Fibroblast of skin of left quadriceps (primary cell): ENCODE results near the gene SF3B2.
A peak's percentile ranks its signal among the peaks of the same experiment; 100 is the strongest.
"Not testable (repeated sequence)": the region's sequence is repeated elsewhere in the genome, so short reads cannot be mapped to it uniquely, and the experiment has no call there.

Source experiments
- DNase-seq, 2 experiments: peaks; one replicate each; pipeline ENCODE4 v3.0.0-alpha.2; 2013; ENCODE audit warnings: low read depth in 2 of 2

Gene SF3B2

DNA sequence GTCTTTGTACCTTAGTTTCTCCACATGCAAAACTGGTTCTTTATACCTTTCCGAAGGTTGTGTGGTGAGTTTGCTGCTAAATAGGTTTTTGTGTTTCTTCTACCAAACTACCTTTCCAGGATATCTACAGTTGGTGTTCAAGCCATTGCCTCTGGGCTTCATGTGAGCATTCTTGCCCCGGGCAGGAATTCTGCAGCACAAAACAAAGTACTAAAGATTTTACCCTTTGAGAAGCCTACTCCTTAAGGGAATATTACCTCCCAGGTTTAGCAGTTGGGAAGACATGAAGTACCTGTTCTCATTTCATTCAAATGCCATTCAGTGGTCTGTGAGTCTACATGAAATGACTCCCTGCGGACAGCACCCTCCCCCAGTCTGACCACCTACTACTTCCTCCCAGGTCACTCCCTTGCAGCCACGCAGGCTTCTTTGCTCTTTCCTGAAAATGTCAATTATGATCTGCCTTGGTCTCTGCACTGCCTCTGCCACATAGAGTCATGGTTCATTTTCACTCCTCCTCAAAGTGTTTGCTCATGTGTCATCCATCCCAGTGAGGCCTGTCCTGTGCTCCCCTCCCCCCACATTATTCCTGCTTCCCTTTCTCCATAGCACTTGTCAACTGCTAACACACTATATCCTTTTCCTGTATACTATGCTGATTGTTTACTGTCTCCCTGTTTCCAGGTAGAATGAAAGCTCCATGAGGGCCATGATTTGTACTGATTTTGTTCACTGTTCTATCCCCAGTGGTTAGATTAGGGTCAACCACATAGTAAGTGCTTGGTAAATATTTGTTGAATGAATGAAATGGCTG is 54.8 kb downstream of the SF3B2 start:
- DNase-seq = no peak

DNA sequence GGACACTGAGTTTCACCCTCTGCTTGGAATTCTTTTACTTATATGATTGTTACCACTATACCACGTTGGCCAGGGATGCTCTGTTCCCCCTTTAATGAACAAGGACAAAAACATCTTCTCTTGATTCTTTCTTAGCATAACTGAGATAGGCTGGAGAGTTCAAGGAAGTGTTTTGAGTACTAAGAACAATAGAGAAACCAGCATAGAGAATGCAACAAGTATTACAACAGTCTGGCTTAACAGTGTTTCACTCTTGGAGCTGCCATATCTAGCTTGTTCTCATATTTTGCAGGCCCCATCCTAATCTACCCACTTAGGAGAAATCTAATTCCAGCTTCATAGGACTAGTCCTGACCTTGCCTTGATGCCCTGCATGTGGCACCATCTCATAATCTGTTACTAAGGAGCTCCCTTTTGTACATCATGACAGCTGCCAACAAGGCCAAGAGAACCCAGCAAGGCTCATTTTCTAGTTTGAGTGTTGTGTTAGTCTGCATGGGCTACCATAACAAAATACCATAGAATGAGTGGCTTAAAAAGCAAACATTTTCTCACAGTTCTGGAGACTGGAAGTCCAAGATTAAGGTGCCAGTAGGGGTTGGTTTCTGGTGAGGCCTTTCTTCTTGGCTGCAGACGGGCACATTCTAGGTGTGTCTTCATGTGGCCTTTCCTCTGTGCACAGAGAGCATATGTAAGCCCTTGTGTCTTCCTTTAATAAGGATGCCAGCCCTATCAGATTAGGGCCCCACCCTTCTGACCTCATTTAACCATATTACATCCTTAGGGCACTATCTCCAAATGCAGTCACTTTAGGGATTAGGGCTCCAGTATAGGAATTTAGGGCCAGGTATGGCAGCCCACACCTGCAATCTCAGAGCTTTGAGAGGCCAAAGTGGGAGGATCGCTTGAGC is 55.7 kb downstream of the SF3B2 start:
- DNase-seq = no peak

DNA sequence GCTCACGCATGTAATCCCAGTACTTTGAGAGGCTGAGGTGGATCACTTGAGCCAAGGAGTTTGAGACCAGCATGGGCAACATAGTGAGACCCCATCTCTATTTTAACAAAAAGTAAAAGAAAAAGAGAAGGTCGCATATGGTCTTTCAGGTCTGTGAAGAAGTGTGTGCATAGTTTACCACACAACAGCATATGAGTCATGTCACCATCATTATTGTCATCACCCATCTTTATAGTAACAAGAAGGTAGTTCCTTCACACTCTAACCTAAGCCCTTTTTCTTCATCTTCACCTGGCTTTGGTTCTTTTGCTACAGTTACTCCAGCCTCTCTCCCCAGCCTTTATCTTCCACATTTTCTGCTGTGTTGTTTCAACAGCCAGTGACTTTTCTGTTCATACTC is 57.1 kb downstream of the SF3B2 start:
- DNase-seq = no peak

GRCh38 chr11:66111158-66111557 is 59.0 kb downstream of the SF3B2 start:
- no peak for DNase-seq

- DNase-seq = no peak
Observed at GRCh38 chr11:66112041-66112491, 59.9 kb downstream of the SF3B2 start.

DNA sequence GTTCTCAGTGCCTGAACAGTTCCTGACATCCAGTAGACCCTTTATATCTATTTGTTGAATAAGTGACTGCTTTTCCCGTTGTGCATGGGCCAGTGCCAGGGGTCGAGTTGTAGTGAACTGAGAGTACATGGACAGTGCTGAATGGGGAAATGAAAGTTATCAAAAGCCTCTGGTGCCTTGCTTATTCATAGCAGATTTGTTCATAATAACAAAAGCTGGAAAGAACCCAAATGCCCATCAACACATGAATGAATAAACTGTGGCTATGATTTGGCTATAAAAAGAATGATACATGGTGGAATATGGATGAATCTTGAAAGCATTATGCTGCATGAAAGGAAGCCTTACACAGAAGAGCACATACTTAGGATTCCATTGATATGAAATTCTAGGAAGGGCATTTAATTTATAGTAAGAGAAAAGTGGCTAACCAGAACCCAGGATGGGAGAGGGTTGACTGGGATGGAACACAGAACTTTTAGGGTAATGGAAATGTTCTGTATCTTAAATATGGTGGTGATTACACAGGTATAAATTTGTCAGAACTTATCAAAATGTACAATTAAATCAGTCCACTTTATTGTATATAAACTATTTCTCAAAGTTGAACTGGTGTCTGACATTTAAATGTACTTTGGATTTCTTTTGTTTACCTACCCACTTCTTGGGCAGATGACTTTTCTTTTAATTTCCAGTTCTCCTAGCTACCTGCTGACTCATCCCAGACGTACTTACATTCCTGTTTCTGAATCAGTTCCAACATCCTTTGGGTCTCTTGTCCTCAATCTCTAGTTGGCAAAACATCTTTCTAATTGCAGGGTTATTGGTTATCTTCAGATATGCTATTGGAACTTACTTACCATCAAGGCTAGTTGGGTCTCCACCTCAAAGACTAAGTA is 60.7 kb downstream of the SF3B2 start:
- DNase-seq = peak; percentile 90 to 91

DNA sequence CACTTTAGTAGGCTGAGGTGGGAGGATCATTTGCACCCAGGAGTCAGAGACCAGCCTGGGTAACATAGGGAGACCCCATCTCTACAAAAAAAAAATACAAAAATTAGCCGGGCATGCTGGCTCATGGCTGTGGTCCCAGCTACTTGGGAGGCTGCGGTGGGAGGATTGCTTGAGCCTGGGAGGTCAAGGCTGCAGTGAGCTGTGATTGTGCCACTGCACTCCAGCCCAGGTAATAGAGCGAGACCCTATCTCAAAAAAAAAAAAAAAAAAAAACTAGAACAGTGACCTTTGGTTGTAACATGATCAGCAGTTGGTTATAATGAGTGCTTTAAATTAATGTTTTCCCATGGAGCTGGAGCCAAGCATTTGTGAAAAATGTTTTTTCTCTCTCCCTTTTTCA is 62.8 kb downstream of the SF3B2 start:
- not testable (repeated sequence) for DNase-seq

GRCh38 chr11:66115638-66116301 is 63.6 kb downstream of the SF3B2 start:
- no peak for DNase-seq

DNA sequence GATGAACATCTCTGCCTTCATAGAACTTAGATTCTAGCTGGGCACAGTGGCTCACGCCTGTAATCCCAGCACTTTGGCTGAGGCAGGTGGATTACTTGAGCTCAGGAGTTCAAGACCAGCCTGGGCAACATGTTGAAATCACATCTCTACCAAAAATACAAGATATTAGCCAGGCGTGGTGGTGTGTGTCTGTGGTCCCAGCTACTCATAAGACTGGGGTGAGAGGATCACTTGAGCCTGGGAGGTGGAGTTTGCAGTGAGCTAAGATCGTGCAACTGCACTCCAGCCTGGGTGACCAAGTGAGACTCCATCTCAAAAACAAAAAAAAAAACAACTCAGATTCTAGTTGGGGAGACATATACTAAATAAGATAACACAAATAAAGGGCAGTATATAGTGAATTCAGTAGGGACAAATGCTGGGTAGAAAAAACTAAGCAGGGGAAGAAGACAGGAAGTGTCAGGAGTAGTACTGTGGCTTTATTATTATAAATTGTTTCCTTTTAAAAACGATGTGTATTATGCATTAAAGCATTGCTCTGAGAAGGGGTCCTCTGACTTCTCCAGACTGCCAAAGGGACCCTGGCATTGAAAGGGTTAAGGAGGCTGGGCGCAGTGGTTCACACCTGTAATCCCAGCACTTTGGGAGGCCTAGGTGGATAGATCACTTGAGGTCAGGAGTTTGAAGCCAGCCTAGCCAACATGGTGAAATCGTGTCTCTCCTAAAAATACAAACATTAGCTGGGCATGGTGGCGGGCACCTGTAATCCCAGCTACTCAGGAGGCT is 64.6 kb downstream of the SF3B2 start:
- DNase-seq = no peak

- no peak for DNase-seq
Observed at GRCh38 chr11:66118847-66119246, 66.7 kb downstream of the SF3B2 start.
